Measurements from ENCODE around the gene TSPAN18. TPM values are rescaled to one million over a fixed set of nuclear protein-coding genes. Genes with fewer than 3 reads are reported as not detected.

The TSPAN18 gene
- polyA plus RNA-seq, 1 of the 3 experiments (the other 2 are of a cell fraction) = 0.72 TPM

DNA sequence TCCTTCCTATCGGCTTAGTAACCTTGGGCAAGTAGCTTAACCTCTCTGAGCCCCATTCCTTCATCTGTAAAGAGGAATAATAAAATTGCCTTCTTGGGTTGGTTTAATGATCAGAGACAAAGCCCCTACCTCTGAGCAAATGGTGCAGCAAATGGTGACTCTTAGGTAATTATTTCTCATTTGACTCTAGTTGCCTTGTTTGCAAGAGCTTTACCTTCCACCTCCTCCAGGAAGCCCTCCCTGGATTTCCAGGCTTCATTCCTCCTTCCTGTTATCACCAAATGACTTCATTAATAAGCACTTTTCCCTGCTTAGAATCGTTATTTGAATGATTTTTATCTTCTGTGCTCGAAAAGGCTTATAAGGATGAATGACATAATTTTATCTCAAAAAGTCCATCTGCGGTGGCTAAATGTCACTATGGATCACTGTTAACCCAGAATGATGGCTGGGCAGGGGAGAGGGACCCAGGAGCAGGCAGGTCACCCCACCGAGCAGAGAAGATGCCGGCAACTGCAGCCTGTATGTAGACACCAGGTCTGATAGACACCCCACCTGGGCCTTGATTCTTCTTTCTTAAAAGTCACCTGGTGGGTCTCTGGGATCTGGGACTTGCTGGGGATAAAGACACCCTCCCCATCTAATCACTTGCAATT lies 106.6 kb downstream of the TSPAN18 start:
- ChIA-PET CTCF (interaction anchor here (0.8 to 3.6 kb wide), 6 partner anchors 10 to 111 kb away, joined by 3 to 11 read pairs (median 4); no protein-coding TSS in a partner anchor), POLR2A (no interaction called here)
- Histone ChIP-seq H3K9ac (no peak overlapping the region), H3K9me3 (no peaks in the 10 kb centered on the region), H3K27ac (ENCODE audit: low read depth in 2 of 2, low read length in 1 of 2) (peak overlapping the region in 1 of 2 experiments; percentile 79; a peak in 2 of 4 replicates), H2AFZ (ENCODE audit: low read depth) (no peak overlapping the region), H3K4me1 (ENCODE audit: control insufficient read depth in 1 of 2, insufficient read depth in 2 of 2, low read depth in 1 of 2, low read length in 1 of 2) (peaks cover 0 to 37% of the 10 kb centered on the region in 2 experiments; a peak in 2 of 4 replicates), H3F3A (replicated peaks; ENCODE audit: insufficient read depth) (no peaks in the 10 kb centered on the region), H3K36me3 (replicated peaks in 1 of 2; ENCODE audit: control insufficient read depth in 1 of 2, insufficient read depth in 2 of 2, low read length in 1 of 2) (no peaks in the 10 kb centered on the region), H3K9me2 (no peaks in the 10 kb centered on the region), H3K27me3 (ENCODE audit: insufficient read depth) (no peaks in the 10 kb centered on the region), H4K20me1 (ENCODE audit: insufficient read depth) (no peaks in the 10 kb centered on the region), H3K79me2 (ENCODE audit: insufficient read depth) (no peaks in the 10 kb centered on the region), H3K4me3 (ENCODE audit: low read depth in 2 of 2, low read length in 1 of 2) (no peak overlapping the region), H3K4me2 (no peak overlapping the region)
- WGBS (ENCODE audit: low lambda C conversion rate) = 47% methylated on average over 6 of the region's 6 CpGs
- TF ChIP-seq EZH2phosphoT487 (IDR thresholded peaks at IDR 0.05; ENCODE audit: borderline replicate concordance, low read depth) = no peak
- peak in 1 of 2 experiments; percentile 23; a peak in 1 of 4 replicates for TF ChIP-seq EP300 (IDR thresholded peaks at IDR 0.05; ENCODE audit: borderline replicate concordance in 1 of 2, low read depth in 1 of 2, low read length in 1 of 2)
- peak; percentile 8 for TF ChIP-seq CHD2 (IDR thresholded peaks at IDR 0.05; ENCODE audit: low read length, partially characterized antibody)
- no peak for DNase-seq

DNA sequence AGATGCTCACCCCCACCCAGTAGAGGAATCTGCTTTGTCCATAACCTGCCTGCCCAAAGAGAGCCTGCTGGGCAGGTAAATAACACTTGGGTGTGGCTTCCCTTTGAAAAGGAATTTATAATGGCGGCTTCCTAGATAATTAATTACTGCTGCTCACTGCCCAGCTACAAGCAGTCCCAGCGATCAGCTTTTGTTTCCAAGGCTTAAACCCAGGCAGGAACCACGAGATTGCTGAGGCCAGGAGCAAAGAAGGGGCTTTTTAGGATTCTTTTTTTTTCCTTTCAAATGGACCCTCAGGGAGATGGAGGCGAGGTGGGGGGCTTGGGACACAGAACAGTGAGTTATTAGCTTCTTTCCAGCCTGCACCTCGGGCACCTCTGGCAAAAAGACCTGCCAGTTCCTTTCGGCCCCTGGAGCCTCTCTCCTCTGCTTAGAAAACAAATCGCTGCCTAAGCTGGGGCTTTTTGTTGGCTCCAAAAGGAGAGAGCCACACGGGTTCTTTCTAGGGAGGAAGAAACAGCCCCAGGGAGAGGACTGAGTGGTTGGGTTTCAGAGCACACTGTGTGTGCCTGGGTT lies 107.2 kb downstream of the TSPAN18 start:
- no peak overlapping the region for H3K4me2 ChIP-seq
- no peak overlapping the region for H3K9ac ChIP-seq
- no peaks in the 10 kb centered on the region for H3K9me2 ChIP-seq
- peak; percentile 45 for DNase-seq
- H3K4me1 ChIP-seq (ENCODE audit: control insufficient read depth in 1 of 2, insufficient read depth in 2 of 2, low read depth in 1 of 2, low read length in 1 of 2) = peaks cover 0 to 41% of the 10 kb centered on the region in 2 experiments; a peak in 2 of 4 replicates
- ChIA-PET CTCF (interaction anchor here (0.8 to 3.6 kb wide), 4 partner anchors 11 to 77 kb away, joined by 3 to 11 read pairs (median 6); no protein-coding TSS in a partner anchor), POLR2A (no interaction called here)
- no peaks in the 10 kb centered on the region for H3K79me2 ChIP-seq (ENCODE audit: insufficient read depth)
- peak overlapping the region in 1 of 2 experiments; percentile 79; a peak in 2 of 4 replicates for H3K27ac ChIP-seq (ENCODE audit: low read depth in 2 of 2, low read length in 1 of 2)
- WGBS (ENCODE audit: low lambda C conversion rate) = 60% methylated on average over 8 of the region's 8 CpGs
- H3K4me3 ChIP-seq (ENCODE audit: low read depth in 2 of 2, low read length in 1 of 2) = no peak overlapping the region
- TF ChIP-seq, protein P1, sequence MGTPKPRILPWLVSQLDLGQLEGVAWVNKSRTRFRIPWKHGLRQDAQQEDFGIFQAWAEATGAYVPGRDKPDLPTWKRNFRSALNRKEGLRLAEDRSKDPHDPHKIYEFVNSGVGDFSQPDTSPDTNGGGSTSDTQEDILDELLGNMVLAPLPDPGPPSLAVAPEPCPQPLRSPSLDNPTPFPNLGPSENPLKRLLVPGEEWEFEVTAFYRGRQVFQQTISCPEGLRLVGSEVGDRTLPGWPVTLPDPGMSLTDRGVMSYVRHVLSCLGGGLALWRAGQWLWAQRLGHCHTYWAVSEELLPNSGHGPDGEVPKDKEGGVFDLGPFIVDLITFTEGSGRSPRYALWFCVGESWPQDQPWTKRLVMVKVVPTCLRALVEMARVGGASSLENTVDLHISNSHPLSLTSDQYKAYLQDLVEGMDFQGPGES (IDR thresholded peaks at IDR 0.05; ENCODE audit: low read depth, low read length) = no peak
- TF ChIP-seq POLR2AphosphoS5 (IDR thresholded peaks at IDR 0.05; ENCODE audit: low read depth, low read length) (no peak), CHD2 (IDR thresholded peaks at IDR 0.05; ENCODE audit: low read length, partially characterized antibody) (no peak), EP300 (IDR thresholded peaks at IDR 0.05; ENCODE audit: borderline replicate concordance in 1 of 2, low read depth in 1 of 2, low read length in 1 of 2) (no peak), FOSL2 (IDR thresholded peaks at IDR 0.05; ENCODE audit: borderline replicate concordance, low read depth) (no peak), RXRA (IDR thresholded peaks at IDR 0.05; ENCODE audit: borderline replicate concordance, low read depth) (no peak), SIN3A (IDR thresholded peaks at IDR 0.05; ENCODE audit: borderline replicate concordance, low read depth, low read length) (no peak), TAF1 (IDR thresholded peaks at IDR 0.05; ENCODE audit: borderline replicate concordance, low read depth, low read length) (no peak), FOXJ3 (CRISPR knock-in tag; IDR thresholded peaks at IDR 0.05) (no peak), ELF1 (IDR thresholded peaks at IDR 0.05) (no peak), MEF2A (IDR thresholded peaks at IDR 0.05; ENCODE audit: borderline replicate concordance, low read depth) (no peak), TCF12 (IDR thresholded peaks at IDR 0.05) (no peak), RAD21 (IDR thresholded peaks at IDR 0.05; ENCODE audit: low read length) (no peak), JUND (IDR thresholded peaks at IDR 0.05) (no peak), GATA2 (CRISPR knock-in tag; IDR thresholded peaks at IDR 0.05) (no peak)
- TF ChIP-seq, protein P2, sequence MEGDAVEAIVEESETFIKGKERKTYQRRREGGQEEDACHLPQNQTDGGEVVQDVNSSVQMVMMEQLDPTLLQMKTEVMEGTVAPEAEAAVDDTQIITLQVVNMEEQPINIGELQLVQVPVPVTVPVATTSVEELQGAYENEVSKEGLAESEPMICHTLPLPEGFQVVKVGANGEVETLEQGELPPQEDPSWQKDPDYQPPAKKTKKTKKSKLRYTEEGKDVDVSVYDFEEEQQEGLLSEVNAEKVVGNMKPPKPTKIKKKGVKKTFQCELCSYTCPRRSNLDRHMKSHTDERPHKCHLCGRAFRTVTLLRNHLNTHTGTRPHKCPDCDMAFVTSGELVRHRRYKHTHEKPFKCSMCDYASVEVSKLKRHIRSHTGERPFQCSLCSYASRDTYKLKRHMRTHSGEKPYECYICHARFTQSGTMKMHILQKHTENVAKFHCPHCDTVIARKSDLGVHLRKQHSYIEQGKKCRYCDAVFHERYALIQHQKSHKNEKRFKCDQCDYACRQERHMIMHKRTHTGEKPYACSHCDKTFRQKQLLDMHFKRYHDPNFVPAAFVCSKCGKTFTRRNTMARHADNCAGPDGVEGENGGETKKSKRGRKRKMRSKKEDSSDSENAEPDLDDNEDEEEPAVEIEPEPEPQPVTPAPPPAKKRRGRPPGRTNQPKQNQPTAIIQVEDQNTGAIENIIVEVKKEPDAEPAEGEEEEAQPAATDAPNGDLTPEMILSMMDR (IDR thresholded peaks at IDR 0.05) = no peak
- H3K9me3 ChIP-seq = no peaks in the 10 kb centered on the region
- no peak overlapping the region for H2AFZ ChIP-seq (ENCODE audit: low read depth)
- no peaks in the 10 kb centered on the region for H4K20me1 ChIP-seq (ENCODE audit: insufficient read depth)
- H3K27me3 ChIP-seq (ENCODE audit: insufficient read depth) = no peaks in the 10 kb centered on the region
- H3F3A ChIP-seq (replicated peaks; ENCODE audit: insufficient read depth) = no peaks in the 10 kb centered on the region
- no peaks in the 10 kb centered on the region for H3K36me3 ChIP-seq (replicated peaks in 1 of 2; ENCODE audit: control insufficient read depth in 1 of 2, insufficient read depth in 2 of 2, low read length in 1 of 2)
